ENCODE measurements around the gene BICD1.
A peak's percentile ranks its signal among the peaks of the same experiment; 100 is the strongest.

The BICD1 gene

DNA sequence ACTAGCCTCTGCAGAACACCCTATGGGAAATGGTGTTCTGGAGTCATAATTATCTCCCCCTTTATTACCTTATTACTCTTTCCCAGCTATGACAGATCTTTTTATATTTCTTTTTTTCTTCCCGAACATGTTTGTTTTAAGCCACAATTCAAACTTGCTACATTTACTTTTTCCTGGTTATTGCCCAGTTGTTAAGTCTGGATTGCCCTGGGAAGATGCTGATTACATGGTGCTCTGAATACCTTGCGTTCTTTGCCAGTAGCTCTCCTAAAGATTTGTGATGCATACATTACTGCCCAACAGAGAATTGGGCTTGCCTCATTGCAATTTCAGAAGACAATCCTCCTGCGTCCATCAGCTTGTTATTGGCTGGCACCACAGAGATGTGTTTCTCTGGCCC, 174.5 kb downstream of the BICD1 start:
- DNase-seq (ENCODE audit: low spot score), result no peak

DNA sequence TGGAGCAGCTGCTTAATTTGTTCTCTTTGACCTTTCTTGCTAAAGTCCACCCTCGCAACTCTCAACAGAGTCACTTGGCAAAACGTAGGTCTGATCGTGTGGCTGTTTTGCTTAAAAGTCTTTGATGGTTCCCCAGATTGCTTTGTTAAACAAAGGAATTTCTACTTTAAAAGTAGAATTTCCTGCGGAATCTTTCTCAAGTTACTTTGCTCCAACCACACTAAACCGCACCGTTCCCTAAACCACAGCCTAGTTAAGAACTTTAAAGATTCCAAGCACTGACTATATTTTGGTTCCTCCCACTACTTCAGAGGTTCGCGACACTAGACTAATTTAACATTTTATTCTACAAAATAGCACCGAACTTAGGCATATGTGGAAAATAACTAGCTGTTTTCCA, 177.9 kb downstream of the BICD1 start:
- DNase-seq (ENCODE audit: low spot score), result no peak

DNA sequence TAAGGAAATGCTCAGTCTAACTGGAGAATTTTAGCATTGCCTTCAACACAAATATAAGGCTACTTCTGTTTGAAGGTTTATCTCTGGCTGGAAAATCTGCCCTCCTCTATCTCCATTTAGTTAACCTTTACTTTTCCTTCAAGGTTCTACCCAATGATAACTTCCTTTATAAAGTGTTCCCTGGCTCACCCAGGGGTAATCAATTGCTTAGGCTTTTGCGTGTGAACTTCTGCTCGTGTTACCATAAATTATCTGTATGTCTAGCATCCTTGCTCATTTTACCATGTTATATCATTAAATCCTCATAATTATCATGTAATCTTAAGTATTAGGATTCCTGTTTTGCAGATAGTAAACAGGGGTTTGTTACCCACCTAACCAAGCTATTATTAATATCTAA, 178.4 kb downstream of the BICD1 start:
- DNase-seq (ENCODE audit: low spot score), result no peak

GRCh38 chr12:32285489-32285888, 178.8 kb downstream of the BICD1 start:
- DNase-seq (ENCODE audit: low spot score), result peak; percentile 65

DNA sequence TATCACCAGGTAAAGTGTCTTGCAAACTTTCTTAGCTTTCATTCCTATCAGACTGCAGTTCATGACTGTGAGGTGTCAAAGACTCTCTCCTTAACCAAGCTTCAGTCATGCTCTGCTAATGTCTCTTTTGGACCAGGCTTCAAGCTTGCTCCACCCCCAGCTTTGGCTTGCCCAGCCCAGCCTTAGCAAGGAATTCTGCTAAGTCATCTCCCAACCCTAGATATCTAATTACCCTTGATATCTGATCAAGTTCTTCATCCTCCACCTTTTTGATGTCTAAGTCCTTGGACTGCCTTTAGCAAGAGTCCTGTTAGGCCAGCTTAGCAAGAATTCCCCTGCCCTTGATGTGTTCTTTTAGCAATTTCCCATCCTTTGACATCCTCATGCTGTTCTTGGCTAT, 183.8 kb downstream of the BICD1 start:
- no peak for DNase-seq (ENCODE audit: low spot score)

- no peak for DNase-seq (ENCODE audit: low spot score)
These were observed 185.5 kb downstream of the BICD1 start for GRCh38 chr12:32292151-32292550.

DNA sequence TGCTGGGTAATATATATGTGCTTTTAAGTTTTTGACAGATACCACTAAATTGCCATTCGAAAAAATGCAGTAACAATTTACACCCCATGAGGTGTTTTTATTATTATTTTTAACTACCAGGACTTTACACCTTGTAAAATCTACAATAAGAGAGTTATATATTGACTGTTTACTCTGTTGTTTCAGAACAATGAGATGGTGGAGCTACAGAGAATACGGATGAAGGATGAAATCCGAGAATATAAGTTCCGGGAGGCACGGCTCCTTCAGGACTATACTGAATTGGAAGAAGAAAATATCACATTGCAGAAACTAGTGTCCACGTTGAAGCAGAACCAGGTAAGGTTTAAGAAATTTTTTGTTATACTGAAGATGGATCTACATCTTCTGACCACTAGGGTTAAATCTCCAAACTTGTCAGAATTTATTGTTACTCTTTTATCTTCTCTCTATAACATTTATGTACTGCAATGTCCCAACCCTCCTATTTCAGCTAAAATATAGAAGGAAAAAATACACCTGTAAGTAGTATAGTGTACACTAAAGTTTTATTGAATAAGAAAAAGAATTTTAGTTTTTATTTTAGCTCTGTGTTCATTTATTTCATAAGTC, 187.3 kb downstream of the BICD1 start:
- no peak for DNase-seq (ENCODE audit: low spot score)

DNA sequence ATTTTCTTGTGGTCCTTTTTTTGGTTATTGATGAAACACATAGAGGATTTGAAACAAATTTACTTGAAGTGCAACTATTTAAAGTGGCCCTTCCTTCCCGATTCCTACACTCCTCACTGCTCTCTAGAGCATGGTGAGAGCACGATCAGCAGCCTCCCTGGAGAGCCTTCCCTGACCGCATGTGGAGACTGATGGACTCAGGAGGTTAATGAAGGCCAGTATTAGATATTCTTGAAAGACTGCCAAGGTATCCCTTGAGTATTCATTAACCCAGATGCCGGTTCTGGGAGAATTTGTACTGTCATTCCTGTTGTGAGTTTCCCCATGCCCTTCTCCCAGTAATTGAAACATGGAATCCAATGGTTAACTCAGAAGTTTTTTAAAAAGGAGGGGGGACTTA, 189.9 kb downstream of the BICD1 start:
- DNase-seq (ENCODE audit: low spot score), result no peak

- no peak for DNase-seq (ENCODE audit: low spot score)
These were observed 192.3 kb downstream of the BICD1 start for GRCh38 chr12:32298917-32299316.

GRCh38 chr12:32301216-32301615, 194.6 kb downstream of the BICD1 start:
- DNase-seq (ENCODE audit: low spot score), result no peak

GRCh38 chr12:32302218-32303173, 195.8 kb downstream of the BICD1 start:
- peak; percentile 49 for DNase-seq (ENCODE audit: low spot score)

DNA sequence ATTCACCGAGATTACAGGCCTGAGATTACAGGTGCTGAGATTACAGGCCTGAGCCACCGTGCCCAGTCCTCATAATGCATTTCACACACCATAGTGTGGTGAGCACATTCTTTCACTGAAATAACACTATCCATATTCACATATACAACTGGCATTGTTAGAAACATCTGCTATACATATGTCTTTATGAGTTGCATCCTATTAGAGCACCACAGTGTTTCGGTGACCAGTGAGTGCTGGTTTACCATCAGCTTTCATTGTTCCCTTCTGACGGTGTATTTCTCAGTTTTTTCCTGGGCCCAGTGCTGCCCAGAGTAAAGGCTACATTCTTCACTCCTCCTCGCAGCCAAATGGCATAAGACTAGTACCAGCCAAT, 196.5 kb downstream of the BICD1 start:
- DNase-seq (ENCODE audit: low spot score), result no peak

GRCh38 chr12:32305163-32305562, 198.5 kb downstream of the BICD1 start:
- no peak for DNase-seq (ENCODE audit: low spot score)

- DNase-seq (ENCODE audit: low spot score), result peak; percentile 47
These were observed 200.7 kb downstream of the BICD1 start for GRCh38 chr12:32307326-32307725.

- DNase-seq (ENCODE audit: low spot score), result peak; percentile 75
These were observed 203.4 kb downstream of the BICD1 start for GRCh38 chr12:32309811-32310736.

- DNase-seq (ENCODE audit: low spot score), result peak; percentile 47
These were observed 205.5 kb downstream of the BICD1 start for GRCh38 chr12:32312049-32312670.

DNA sequence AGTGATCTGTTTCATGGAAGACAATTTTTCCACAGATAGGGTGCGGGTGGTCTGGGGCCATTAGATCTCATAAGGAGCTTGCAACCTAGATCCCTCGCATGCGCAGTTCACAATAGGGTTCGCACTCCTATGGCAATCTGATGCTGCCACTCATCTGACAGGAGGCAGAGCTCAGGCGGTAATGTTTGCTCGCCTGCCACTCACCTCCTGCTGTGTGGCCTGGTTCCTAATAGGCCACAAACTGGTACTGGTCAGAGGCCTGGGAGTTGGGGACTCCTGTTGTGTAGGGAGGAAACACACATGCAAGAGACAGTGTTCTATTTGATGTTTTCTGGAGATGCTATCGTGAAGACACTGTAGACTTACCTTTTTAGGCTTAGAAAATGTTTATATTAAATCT, 215.7 kb downstream of the BICD1 start:
- no peak for DNase-seq (ENCODE audit: low spot score)

DNA sequence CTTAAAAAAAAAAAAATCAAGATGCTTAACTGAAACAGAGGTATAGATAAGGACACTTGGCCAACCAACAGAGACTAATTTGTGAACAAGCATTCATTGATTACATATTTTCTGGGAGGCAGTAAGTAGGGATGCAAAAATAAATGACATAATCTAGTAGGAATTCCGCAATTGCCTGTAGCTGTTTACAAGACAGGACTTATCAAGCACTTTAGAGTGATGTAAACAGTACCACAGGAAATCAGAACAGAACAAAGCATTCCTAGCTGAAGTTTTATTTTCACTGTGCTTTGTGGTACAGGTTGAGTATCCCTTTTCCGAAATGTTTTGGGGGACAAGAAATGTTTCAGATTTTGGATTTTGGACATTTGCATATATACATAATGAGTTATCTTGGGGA, 224.5 kb downstream of the BICD1 start:
- no peak for DNase-seq (ENCODE audit: low spot score)

DNA sequence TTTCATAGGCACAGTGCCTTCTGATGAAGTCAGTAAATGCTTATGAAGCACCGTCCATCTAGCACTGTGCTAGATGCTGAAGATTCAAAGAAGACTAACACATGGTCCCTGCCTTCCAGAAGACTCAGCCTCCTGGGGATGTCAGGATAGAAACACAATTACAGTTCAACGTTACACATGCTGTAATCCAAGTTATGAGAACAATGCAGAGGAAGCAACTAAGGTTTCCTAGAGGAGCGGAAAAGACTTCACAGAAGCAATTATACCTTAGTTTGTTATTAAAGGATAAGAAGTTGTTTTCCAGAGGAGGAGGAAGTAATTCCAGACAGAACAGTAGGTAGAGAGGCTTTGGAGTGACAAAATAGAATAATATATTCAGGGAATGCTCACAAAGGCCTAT, 225.8 kb downstream of the BICD1 start:
- no peak for DNase-seq (ENCODE audit: low spot score)

DNA sequence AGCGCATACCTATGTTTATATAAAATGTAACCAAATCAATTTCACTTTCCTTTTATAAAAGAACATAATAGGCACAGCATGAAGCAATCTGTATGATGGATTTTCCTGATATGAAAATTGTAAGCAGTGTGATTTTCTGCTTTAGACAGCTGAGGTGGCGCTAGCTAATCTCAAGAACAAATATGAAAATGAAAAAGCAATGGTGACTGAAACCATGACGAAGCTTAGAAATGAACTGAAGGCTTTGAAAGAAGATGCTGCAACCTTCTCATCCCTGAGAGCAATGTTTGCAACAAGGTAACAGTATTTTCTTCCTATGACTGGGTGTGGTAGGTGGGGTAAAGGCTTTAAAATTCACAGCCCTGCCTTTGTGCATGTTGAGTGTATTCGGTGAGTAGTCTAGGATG, 227.7 kb downstream of the BICD1 start:
- DNase-seq (ENCODE audit: low spot score), result no peak

DNA sequence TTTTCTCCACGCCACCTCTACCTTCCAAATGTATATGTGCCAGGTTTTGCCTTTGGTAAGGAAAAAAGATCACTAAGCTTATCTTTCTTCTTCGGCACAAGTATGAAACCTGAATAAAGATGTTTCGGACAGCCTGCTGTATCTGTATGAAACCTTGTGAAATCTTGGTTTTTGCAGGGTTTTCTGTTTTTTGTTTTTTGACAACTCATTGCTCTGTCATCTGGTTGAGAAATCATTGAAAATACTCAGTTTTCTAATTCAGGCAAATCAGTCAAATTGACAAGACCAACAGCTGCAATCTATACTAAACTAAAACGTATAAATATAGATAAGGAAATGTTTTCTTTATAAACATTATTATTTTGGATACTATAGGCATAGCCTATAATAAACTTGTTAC, 229.6 kb downstream of the BICD1 start:
- no peak for DNase-seq (ENCODE audit: low spot score)

- no peak for DNase-seq (ENCODE audit: low spot score)
These were observed 236.8 kb downstream of the BICD1 start for GRCh38 chr12:32343496-32343895.

Measured in D341Med (cell line).